Measurements from ENCODE around the gene GJB3.
"Not testable (repeated sequence)": the region's sequence is repeated elsewhere in the genome, so short reads cannot be mapped to it uniquely, and the experiment has no call there.

The GJB3 gene

DNA sequence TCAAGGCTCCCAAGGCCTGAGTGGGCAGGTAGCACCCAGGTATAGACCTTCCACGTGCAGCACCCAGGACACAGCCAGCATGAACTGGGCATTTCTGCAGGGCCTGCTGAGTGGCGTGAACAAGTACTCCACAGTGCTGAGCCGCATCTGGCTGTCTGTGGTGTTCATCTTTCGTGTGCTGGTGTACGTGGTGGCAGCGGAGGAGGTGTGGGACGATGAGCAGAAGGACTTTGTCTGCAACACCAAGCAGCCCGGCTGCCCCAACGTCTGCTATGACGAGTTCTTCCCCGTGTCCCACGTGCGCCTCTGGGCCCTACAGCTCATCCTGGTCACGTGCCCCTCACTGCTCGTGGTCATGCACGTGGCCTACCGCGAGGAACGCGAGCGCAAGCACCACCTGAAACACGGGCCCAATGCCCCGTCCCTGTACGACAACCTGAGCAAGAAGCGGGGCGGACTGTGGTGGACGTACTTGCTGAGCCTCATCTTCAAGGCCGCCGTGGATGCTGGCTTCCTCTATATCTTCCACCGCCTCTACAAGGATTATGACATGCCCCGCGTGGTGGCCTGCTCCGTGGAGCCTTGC is 19.7 kb upstream of the GJB3 start:
- DNase-seq: no peak

DNA sequence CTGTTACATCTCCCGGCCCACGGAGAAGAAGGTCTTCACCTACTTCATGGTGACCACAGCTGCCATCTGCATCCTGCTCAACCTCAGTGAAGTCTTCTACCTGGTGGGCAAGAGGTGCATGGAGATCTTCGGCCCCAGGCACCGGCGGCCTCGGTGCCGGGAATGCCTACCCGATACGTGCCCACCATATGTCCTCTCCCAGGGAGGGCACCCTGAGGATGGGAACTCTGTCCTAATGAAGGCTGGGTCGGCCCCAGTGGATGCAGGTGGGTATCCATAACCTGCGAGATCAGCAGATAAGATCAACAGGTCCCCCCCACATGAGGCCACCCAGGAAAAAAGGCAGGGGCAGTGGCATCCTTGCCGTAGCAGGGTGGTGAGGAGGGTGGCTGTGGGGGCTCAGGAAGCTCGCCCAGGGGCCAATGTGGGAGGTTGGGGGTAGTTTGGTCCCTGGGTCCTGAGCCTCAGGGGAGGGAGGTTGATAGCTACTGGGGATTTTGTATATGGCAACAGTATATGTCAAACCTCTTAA is 19.2 kb upstream of the GJB3 start:
- no peak for DNase-seq

DNA sequence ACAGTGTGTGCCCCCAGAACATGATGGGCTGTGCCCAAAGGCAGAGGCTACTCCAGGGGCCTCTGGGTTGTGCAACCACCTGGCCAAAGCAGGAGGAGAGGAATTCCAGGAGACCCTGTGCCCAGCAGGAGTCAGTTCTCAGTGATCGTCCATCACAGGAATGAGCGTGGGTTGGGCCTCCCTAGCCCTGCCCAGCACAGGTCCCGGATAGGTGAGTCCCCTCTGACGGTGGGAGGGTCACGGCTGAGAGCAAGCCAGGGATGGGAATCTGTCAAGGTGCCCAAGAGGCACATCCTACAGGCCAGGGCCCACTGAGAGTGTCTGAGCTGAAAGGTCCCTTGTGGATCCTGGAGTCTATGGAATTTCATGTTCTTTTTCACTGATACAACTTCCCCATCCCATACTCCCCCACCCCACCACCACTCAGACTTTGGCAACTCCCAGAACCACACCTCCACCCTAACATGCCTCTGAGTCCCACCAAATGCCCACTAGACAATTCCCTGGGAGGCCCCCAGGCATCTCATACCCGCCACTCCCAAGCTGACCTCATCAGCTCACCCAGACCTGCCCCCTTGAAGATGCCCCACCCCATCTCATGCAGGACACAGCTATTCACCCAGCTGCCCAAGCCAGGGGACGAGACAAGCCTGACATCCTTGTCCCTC is 18.4 kb upstream of the GJB3 start:
- DNase-seq: no peak

DNA sequence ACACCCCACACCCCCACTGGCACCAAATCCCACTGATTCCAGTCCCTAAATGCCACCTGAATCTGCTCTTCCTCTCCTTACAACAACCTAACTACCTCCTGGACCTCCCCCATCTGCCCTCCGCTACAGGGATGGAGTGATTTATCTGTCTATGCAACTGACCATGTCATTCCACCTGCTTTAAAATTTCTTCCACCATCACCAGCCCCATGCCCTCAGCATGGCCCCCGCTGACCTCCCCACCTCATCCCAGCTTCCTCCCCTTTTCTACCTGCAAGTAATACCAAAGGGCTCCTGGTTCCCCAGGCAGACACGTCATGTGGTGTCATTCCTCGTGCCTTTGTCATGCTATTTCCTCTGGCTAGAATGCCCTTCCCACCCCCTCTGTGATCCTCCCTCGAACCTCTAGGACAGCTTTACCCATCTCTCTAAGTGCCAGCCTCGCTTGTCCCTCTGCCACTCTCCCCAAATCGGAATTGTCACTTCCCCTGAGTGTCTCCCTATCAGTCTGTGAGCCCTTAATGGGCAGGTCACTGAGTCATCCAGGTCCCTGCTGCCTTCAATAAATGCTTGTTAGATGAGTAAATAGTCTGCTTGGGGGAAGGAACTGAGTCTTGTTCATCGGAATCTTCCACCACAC is 17.8 kb upstream of the GJB3 start:
- DNase-seq: no peak

DNA sequence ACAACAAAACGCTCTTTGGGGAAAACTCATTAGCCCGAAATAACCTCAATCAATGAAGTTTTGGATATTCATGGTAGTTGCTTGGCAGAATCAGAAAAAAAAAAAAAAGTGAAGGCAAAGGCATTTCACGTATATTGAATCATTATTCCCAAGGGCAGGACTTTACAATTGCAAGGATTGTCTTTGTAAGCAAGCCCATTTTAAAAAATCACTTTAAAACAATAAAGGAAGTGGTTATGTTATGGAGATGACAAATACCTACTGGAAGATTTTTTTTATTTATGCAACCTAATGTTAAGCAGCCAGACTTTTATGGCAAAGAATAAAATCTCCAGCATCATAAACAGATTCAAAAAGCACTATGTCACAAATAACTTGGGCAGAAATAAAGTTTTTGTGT is 12.2 kb upstream of the GJB3 start:
- DNase-seq: no peak

DNA sequence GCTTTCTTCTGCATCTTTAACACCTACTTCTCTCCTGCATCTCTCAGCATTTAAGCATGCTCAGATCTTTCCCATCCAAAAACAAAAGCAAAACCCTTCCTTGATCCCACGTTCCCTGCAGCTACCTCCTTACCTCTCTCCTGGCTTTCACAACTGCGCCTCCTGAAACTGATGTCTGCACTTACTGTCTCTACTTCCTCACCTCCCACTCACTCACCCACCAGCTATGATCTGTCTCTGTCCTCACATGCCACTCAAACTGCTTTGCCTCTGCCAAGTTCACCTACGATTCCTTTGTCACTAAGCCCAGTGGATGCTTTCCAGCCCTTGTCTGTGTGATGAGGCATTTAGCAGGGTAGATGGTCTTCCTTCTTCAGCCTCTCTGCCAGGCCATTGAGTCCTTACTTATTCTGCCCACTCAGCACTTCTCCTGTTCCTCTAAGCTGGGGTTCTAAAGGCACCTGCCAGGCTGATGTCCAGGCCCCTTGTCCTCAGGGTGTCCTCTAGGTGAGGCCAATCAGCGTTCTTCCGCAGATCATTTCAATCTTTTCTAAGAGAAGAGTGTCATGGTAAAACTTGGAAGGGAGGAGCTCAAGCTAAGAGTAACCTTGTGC is 10.0 kb upstream of the GJB3 start:
- DNase-seq: no peak

DNA sequence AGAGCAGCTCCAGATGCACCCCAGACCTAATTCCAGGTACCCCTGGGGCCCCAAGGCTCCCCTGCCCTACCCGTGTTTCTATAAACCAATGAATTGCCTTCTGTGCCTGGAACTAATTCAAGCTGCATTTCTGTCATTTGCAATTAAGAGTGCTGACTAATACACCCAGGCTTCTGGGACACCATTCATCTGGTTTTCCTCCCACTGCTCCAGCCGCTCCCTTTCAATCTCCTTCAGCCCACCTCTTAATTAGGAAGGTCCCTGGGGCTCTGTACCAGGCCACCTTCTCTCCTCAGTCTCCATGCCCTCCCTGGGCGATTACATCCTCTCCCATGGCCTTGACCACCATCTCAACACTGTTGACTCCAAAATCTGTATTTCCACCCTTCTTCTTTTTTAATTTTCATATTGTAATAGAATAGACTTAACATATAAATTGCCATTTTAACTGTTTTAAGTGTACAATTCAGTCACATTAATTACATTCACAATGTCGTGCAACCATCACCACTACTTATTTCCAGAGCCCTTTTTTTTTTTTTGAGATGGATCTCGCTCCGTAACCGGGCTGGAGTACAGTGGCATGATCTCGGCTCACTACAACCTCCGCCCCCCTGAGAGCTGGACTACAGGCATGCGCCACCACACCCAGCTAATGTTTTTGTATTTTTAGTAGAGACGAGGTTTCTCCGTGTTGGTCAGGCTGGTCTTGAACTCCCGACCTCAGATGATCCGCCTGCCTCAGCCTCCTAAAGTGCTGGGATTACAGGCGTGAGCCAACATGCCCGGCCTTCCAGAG is 9.2 kb upstream of the GJB3 start:
- no peak for DNase-seq

DNA sequence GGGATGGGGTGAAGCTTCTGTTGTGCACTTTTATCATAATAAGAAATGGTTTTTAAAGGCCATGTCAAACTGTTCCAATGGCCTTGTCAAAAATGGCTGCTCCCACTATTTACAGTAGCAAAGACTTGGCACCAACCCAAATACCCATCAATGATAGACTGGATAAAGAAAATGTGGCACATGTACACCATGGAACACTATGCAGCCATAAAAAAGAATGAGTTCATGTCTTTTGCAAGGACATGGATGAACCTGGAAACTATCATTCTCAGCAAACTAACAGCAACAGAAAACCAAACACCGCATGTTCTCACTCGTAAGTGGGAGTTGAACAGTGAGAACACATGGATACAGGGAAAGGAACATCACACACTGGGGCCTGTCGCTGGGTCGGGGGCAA is 7.9 kb upstream of the GJB3 start:
- DNase-seq: not testable (repeated sequence)

DNA sequence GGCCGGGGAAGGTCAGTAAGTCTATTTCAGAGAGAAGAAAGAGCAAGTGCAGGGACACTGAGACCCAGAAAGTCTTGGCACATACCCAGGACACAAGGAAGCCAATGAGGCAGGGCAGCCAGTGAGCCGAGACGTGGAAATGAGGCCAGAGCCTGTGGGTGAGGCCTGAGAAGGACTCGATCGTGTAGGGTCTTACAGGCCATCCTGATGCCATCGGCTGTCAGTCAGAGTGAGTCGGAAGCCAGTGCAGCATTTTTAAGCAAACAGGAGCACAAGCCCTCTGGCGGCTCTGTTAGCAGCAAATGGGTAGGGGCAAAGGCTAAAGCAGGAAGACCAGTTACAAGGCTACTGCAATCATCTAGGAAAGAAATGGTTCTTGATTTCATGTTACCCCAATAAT is 6.1 kb upstream of the GJB3 start:
- no peak for DNase-seq

DNA sequence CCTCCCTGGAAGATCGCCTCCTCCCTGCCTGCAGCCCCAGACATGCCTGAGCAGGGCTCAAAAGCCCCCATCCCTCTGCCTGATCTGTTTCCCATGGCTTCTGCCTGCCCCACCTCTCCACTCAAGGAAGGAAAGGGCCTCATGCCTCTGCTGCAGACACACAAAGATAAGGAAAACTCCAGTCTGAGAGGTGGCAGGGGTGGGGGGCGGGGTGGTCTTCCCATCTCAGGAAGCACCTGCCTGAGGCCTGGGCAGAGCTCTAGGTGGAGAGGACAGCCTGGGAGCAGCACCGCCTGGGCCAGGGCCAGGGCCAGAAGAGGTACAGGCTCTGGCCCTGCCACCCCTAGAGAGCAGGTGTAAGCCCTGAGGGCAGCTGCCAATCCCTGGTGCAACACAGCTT is 4.1 kb upstream of the GJB3 start:
- no peak for DNase-seq

DNA sequence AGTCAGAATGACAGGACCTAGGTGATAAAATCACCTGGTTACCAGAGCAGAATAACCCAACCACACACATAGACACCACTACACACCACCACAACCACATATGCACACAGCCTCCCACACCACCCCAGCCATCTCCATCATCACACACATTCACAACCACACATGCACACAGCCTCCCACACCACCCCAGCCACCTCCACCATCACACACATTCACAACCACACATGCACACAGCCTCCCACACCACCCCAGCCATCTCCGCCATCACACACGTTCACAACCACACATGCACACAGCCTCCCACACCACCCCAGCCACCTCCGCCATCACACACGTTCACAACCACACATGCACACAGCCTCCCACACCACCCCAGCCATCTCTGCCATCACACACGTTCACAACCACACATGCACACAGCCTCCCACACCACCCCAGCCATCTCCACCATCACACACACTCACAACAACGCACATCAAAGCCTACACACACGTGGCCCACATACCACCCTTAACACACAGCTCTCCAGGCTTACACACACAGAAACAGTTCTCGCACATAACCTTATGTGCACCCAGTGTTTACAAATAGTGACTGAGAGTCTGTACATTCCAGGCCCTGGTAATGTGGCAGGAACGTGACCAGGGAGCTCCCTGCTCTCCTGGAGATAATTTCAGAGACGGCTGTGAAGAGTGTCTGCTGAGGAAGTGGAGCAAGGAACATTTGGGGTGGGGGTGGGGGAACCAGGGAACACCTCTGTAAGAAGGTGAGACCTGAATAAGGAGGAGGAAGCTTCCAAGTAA is 3.3 kb upstream of the GJB3 start:
- DNase-seq: no peak

DNA sequence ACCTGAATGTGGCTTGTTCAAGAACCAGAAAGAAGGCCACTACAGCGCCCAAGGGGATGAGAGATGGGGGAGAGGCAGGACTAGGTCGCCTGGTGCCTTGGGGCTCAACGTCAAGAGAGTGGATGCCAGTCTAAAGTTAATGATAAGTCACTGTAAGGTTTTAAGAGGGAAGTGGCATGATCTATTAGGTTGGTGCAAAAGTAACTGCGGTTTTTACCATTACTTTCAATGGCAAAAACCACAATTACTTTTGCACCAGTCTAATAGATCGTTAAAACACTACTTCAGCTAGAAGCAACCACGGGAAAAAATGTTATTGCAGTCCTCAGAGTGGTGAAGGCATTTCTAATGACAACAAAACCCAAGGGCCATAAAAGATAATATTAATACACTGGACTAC is 2.6 kb upstream of the GJB3 start:
- no peak for DNase-seq

DNA sequence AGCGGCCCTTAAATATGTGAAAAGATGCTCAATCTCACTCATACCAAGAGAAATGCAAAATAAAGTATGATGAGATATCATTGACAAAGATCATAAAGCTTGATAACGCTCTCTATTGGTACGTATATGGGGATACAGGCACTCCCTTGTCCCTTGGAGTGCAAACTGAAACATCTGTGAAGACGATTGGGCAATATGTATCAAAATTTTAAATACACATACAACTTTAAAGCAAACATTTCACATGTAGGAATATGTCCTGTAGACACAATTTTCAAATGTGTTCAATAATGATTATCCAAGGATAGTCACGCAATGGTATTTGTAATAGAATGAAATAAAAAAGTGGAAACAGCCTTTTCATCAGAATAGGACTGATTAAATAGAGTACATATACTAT is 2.0 kb upstream of the GJB3 start:
- DNase-seq: no peak

DNA sequence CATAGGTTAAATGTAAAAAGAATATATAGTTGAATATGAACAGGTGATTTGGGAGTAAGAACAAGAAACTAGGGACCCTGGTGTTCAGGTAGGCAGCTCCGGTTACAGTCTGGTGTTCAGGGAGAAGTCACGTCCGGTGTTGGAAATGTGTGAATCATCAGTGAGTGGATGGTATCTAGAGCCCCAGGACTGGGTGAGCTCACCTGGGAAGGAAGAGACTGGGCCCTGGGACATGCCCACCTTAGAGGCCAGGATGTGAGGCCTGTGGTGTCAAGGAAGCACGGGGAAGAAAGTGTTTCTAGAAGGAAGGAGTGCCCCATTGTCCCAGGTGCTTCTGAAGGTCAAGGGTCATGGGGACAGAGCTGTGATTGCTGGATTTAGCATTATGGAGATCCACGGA is 1.5 kb upstream of the GJB3 start:
- DNase-seq: no peak

DNA sequence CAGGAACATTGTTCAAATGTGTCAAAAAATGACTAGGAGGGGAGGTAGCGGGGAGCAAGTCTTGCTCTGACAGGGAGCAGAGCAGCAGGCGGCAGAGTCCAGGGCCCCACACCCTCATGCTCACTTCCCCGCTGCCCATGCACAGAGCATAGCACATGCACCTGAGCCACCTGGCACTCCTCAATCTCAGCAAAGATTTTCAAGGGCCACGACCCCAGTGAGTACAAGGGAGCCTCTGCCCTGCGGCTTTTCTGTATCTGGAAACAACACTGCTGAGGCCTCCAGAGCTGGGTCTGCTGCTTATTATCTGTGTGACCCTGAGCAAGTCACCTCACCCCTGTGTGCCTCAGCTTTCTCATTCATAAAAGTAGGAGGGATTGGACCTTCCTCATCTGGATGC is 1.1 kb upstream of the GJB3 start:
- DNase-seq: no peak

DNA sequence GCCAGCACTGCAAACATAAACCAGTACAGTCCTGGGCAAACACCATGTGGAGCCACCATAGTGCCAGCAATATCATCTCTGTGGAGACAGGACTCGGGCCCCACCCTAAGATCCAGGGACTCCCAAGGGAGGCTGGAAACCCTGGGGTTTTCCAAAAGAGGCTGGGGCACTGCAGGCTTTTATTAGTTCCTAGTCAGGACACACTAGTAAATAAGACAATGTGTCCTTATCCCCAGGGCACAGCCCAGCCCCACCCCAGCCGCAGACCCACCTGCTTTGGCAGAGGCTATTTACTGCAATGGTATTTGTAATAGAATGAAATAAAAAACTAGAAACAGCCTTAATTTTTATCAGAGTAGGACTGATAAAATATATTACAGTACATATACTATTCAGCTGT is 486 bp upstream of the GJB3 start:
- DNase-seq: no peak

DNA sequence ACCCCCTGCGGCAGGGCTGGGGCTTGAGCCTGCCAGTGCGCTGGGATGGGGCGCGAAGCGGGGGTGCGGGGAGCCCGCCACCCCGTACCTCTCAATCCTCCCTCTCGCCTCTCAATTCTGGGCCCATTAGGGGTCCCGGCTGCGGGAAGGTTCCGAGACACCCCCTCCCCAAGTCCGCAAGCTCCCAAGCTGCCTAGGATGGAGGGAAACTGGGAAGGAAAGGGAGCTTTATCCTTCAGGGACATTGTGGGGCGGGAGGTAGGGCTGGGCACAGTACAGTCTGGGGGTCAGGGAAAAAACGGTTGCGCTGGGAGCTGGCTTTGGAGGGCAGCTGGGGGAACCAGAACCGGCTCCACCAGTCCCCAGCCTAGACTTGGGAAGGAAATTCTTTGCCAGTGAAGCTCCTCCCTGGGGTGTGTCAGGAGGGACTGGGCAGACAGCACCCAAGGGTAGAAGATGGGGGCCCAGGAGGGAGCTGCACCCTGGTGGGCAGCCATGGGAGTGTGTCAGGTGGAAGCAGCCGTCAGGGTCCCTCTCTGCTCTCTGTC is 904 bp downstream of the GJB3 start:
- DNase-seq: no peak

DNA sequence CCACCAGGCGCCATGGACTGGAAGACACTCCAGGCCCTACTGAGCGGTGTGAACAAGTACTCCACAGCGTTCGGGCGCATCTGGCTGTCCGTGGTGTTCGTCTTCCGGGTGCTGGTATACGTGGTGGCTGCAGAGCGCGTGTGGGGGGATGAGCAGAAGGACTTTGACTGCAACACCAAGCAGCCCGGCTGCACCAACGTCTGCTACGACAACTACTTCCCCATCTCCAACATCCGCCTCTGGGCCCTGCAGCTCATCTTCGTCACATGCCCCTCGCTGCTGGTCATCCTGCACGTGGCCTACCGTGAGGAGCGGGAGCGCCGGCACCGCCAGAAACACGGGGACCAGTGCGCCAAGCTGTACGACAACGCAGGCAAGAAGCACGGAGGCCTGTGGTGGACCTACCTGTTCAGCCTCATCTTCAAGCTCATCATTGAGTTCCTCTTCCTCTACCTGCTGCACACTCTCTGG is 3.8 kb downstream of the GJB3 start:
- no peak for DNase-seq

DNA sequence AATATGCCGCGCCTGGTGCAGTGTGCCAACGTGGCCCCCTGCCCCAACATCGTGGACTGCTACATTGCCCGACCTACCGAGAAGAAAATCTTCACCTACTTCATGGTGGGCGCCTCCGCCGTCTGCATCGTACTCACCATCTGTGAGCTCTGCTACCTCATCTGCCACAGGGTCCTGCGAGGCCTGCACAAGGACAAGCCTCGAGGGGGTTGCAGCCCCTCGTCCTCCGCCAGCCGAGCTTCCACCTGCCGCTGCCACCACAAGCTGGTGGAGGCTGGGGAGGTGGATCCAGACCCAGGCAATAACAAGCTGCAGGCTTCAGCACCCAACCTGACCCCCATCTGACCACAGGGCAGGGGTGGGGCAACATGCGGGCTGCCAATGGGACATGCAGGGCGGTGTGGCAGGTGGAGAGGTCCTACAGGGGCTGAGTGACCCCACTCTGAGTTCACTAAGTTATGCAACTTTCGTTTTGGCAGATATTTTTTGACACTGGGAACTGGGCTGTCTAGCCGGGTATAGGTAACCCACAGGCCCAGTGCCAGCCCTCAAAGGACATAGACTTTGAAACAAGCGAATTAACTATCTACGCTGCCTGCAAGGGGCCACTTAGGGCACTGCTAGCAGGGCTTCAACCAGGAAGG is 4.3 kb downstream of the GJB3 start:
- no peak for DNase-seq

DNA sequence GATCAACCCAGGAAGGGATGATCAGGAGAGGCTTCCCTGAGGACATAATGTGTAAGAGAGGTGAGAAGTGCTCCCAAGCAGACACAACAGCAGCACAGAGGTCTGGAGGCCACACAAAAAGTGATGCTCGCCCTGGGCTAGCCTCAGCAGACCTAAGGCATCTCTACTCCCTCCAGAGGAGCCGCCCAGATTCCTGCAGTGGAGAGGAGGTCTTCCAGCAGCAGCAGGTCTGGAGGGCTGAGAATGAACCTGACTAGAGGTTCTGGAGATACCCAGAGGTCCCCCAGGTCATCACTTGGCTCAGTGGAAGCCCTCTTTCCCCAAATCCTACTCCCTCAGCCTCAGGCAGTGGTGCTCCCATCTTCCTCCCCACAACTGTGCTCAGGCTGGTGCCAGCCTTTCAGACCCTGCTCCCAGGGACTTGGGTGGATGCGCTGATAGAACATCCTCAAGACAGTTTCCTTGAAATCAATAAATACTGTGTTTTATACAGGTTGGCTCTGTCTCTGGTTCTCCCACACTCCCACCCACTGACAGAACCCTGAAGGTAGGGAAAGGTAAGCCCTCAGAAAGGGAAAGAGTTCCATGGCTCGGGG is 5.0 kb downstream of the GJB3 start:
- DNase-seq: no peak
